HG03039 (cell line): ENCODE results near the gene KPNA6.
"Not testable (repeated sequence)": the region's sequence is repeated elsewhere in the genome, so short reads cannot be mapped to it uniquely, and the experiment has no call there.

Experiments used
- ATAC-seq: cut with Tn5 transposase; IDR thresholded peaks from one replicate; pipeline ENCODE4 v1.9.1; 2021; ENCODE audit warnings: mild to moderate bottlenecking, moderate library complexity; ENCODE audit not compliant: unreplicated experiment

The KPNA6 gene

GRCh38 chr1:32100359-32100758 is 7.5 kb upstream of the KPNA6 start:
- no peak for ATAC-seq

GRCh38 chr1:32100807-32101708 is 6.8 kb upstream of the KPNA6 start:
- no peak for ATAC-seq

GRCh38 chr1:32104127-32104526 is 3.7 kb upstream of the KPNA6 start:
- no peak for ATAC-seq

- ATAC-seq = no peak
Observed at GRCh38 chr1:32105338-32105737, 2.5 kb upstream of the KPNA6 start.

- no peak for ATAC-seq
Observed at GRCh38 chr1:32106663-32107275, 1.1 kb upstream of the KPNA6 start.

- ATAC-seq = no peak
Observed at GRCh38 chr1:32111040-32111623, 3.3 kb downstream of the KPNA6 start.

- ATAC-seq = no peak
Observed at GRCh38 chr1:32111789-32112188, 3.9 kb downstream of the KPNA6 start.

GRCh38 chr1:32112806-32113375 is 5.0 kb downstream of the KPNA6 start:
- no peak for ATAC-seq

GRCh38 chr1:32113436-32113835 is 5.6 kb downstream of the KPNA6 start:
- ATAC-seq = not testable (repeated sequence)

- no peak for ATAC-seq
Observed at GRCh38 chr1:32114420-32114819, 6.6 kb downstream of the KPNA6 start.

GRCh38 chr1:32115496-32115895 is 7.6 kb downstream of the KPNA6 start:
- no peak for ATAC-seq

GRCh38 chr1:32116531-32116930 is 8.7 kb downstream of the KPNA6 start:
- no peak for ATAC-seq

- ATAC-seq = no peak
Observed at GRCh38 chr1:32122151-32122550, 14.3 kb downstream of the KPNA6 start.

GRCh38 chr1:32123361-32123760 is 15.5 kb downstream of the KPNA6 start:
- not testable (repeated sequence) for ATAC-seq

- ATAC-seq = no peak
Observed at GRCh38 chr1:32125313-32125712, 17.5 kb downstream of the KPNA6 start.

GRCh38 chr1:32126770-32127169 is 18.9 kb downstream of the KPNA6 start:
- ATAC-seq = no peak

- no peak for ATAC-seq
Observed at GRCh38 chr1:32127409-32128198, 19.7 kb downstream of the KPNA6 start.

GRCh38 chr1:32128479-32128878 is 20.6 kb downstream of the KPNA6 start:
- ATAC-seq = no peak

- ATAC-seq = no peak
Observed at GRCh38 chr1:32128964-32129363, 21.1 kb downstream of the KPNA6 start.

GRCh38 chr1:32133950-32134280 is 26.1 kb downstream of the KPNA6 start:
- ATAC-seq = not testable (repeated sequence)

GRCh38 chr1:32137111-32137510 is 29.3 kb downstream of the KPNA6 start:
- no peak for ATAC-seq
